UCSD-AML1 (cell line): ENCODE data around the gene CBFB.
"Not testable (repeated sequence)": the region's sequence is repeated elsewhere in the genome, so short reads cannot be mapped to it uniquely, and the experiment has no call there.

Experiments
- DNase-seq: peaks from one replicate; lab custom pipeline; 2025; ENCODE audit not compliant: unreplicated experiment; lab: John Stamatoyannopoulos, UW

CBFB gene

GRCh38 chr16:67040906-67041305 lies 12.0 kb downstream of the CBFB start:
- no peak for DNase-seq

DNA sequence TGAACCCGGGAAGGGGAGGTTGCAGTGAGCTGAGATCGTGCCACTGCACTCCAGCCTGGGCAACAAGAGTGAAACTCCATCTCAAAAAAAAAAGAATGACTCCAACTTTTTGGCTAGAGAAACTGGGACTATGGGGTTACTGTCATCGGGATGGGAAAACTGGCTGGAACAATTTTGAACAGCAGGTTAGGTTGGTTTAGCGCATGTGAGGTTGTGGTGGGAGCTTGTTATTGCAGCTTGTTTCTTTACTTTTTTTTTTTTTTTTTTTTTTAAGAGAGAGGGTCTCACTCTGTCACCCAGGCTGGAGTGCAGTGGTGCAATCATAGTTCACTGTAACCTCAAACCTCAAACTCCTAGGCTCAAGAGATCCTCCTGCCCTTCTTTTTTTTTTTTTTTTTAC lies 12.6 kb downstream of the CBFB start:
- not testable (repeated sequence) for DNase-seq

GRCh38 chr16:67043420-67043819 lies 14.5 kb downstream of the CBFB start:
- DNase-seq = no peak

DNA sequence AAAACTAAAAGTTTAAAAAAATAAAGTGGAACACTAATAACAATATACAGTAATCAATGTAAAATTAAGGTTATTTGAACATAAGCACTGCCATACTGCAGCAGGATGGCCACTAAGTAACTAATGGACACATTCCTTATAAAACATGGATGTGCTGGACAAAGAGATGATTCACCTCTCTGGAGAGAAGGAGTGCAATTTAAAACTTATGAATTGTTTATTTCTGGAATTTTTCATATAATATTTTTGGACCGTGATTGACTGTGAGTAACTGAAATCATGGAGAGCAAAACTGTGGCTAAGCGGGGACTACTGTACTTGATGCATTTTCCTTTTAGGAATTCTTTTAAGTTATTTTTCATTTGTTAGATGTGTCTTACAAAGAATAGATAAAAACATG lies 21.8 kb downstream of the CBFB start:
- DNase-seq = no peak

DNA sequence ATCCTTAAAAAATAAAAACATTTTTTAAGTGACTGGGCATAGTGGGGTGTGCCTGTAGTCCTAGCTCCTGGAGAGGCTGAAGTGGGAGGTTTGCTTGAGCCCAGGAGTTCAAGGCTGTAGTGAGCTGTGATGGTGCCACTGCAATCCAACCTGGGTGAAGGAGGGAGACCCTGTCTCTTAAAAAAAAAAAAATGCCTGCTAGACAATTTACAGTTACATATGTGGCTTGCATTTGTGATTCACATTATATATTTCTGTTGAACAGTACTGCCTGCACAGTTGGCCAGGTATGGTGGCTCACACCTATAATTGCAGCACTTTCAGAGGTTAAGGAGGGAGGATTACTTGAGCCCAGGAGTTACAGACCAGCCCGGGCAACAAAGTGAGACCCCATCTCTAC lies 23.4 kb downstream of the CBFB start:
- DNase-seq = no peak

- DNase-seq = no peak
These were observed 24.9 kb downstream of the CBFB start for GRCh38 chr16:67053767-67054334.

- no peak for DNase-seq
These were observed 26.0 kb downstream of the CBFB start for GRCh38 chr16:67054901-67055300.

GRCh38 chr16:67055712-67056487 lies 27.0 kb downstream of the CBFB start:
- DNase-seq = no peak

GRCh38 chr16:67063008-67063407 lies 34.1 kb downstream of the CBFB start:
- no peak for DNase-seq

- no peak for DNase-seq
These were observed 39.3 kb downstream of the CBFB start for GRCh38 chr16:67068212-67068753.

- DNase-seq = no peak
These were observed 42.6 kb downstream of the CBFB start for GRCh38 chr16:67071476-67072048.

GRCh38 chr16:67075331-67075730 lies 46.4 kb downstream of the CBFB start:
- DNase-seq = no peak

DNA sequence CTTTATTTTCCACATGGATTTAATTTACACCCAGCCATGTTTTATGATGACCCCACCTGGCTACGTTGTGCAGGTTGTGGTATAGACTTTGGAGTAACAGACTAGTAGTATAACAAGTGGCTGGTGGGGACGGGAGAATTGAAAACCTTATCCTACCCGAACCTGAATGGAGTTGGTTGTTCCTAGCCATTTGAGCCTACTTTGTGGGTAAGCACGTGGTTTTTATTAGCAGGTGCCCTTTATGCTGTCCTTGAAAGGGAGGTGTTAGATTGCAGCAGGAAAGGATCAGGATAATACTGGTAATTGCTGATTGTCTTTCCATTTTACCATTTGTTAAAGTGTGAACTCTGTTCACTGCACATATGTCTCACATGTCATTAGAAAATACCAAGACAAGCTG lies 48.9 kb downstream of the CBFB start:
- DNase-seq = no peak

DNA sequence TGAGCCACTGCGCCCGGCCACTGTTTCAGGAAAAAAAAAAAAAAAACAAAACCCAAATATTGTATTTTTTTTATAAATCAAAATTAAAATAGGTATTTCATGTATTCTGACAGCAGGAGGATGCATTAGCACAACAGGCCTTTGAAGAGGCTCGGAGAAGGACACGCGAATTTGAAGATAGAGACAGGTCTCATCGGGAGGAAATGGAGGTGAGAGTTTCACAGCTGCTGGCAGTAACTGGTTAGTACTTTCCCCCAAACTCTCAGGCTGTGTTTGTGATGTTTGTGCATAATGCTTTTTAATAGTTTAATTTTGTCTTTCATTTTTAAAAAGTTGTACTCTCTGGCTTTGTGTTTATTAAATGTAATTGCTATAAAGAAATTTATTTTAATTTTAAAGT lies 53.2 kb downstream of the CBFB start:
- no peak for DNase-seq

DNA sequence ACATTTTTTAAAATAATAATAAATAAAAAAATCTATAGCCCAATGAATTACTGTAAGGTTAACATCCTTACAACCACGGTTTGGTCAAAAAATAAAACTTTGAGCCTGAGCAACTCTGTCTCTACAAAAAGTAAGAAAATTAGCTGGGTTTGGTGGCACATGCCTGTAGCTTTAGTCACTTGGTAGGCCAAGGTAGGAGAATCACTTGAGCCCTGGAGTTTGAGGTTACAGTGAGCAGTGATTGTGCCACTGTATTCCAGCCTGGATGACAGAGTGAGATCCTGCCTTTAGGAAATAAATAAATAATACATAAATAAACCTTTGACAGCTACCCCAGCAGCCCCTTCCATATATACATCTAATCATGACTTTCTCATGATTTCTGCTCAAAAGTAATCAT lies 53.9 kb downstream of the CBFB start:
- no peak for DNase-seq

DNA sequence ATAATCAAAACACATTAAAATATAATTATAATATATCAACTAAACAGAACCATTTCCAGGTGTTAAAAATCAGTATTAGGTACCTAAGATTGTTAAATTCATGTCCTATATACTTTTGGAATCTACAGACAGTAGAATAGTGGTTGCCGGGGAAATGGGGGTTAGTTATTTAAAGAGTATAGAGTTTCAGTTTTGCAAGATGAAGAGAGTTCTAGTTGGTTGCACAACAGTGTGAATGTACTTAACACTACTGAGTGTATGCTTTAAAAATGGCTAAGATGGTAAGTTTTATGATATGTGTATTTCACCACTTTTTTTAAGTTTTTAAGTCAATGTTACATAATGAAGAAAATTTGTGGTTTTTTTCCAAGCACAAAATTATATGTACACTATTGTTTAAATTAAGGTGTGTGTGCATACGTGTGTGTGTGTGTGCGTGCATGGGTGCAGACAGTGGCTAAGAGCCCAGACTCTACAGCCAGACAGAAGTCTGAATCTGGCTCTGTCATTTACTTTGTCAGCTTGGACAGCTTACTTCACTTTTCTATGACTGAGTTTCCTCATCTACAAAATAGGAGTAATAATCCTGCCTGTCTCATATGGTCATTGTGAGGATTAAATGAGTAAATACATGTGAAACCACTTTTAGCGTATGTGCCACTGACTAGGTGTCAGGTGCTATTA lies 55.5 kb downstream of the CBFB start:
- no peak for DNase-seq

- no peak for DNase-seq
These were observed 57.9 kb downstream of the CBFB start for GRCh38 chr16:67086822-67087221.

DNA sequence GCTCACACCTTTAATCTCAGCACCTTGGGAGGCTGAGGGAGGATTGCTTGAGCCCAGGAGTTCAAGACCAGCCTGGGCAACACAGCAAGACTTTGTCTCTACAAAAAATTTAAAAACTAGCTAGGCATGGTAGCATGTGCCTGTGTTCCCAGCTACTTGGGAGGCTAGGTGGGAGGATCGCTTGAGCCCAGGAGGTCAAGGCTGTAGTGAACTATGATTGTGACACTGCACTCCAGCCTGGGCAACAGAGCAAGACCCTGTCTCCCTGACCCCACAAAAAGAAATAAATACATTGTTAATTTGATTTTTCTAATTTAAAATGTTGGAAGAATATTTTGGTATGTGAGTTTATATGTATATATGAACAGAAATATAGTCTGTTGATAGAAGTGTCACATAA lies 58.3 kb downstream of the CBFB start:
- DNase-seq = no peak

GRCh38 chr16:67087803-67088202 lies 58.9 kb downstream of the CBFB start:
- no peak for DNase-seq

DNA sequence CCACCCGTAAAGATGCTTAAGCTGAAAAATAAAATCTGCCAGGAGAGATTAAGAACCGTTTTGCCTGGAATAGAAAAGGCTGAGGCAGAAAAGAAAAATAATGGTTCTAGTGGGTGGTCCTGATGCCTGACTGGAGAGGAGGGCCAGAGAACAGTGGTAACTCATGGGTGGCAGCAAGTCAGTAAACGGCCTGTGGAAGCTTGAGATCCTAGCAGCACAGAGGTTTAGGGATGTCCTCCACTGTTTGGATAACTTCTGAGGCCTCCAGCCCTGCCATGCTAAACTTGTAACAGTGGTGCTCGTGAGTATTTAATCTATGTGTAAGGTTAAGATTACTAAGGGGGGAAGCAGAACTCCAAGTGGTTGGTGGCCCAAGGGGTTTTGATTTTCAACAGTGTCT lies 59.6 kb downstream of the CBFB start:
- DNase-seq = no peak

DNA sequence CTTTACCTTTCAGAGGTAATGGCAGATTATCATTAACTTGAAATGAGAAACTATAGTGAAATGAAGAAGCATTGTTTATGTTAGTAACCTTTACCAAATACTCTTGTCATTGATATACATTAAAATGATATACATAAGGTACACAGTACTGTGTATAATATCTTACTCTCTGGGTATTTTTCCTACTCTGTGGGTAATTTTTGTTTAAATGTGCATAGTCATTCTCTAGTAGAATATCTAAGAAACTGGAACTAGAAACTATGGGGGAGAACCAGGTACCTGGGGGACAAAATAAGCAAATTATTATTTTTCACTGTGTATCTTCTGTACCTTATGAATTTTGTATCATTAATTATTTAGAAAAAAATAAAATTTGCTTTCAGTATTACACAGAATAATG lies 60.2 kb downstream of the CBFB start:
- no peak for DNase-seq
